HG03139 (cell line): ENCODE results near the gene OR4D11.
"Not testable (repeated sequence)": the region's sequence is repeated elsewhere in the genome, so short reads cannot be mapped to it uniquely, and the experiment has no call there.

Source experiments
- ATAC-seq: cut with Tn5 transposase; IDR thresholded peaks from one replicate; pipeline ENCODE4 v1.9.1; 2021; ENCODE audit not compliant: unreplicated experiment

OR4D11 gene

DNA sequence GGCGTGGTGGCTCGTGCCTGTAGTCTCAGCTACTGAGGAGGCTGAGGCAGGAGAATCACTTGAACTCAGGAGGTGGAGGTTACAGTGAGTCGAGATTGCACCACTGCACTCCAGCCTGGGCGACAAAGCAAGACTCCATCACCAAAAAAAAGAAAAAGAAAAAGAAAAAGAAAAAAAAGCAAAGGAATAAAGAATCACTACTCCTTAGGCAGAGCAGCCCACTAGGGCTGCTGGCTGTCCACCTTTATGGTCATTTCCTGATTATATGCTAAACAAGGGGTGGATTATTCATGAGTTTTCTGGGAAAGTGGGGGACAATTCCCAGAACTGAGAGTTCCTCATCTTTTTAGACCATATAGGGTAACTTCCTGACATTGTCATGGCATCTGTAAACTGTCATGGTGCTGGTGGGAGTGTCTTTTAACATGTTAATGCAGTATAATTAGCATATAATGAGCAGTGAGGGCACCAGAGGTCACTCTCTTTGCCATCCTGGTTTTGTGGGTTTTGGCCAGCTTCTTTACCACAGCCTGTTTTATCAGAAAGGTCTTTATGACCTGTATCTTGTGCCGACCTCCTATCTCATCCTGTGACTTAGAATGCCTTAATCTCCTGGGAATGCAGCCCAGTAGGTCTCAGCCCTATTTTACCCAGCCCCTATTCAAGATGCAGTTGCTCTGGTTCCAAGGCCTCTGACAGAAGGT lies 44.4 kb downstream of the OR4D11 start:
- not testable (repeated sequence) for ATAC-seq

DNA sequence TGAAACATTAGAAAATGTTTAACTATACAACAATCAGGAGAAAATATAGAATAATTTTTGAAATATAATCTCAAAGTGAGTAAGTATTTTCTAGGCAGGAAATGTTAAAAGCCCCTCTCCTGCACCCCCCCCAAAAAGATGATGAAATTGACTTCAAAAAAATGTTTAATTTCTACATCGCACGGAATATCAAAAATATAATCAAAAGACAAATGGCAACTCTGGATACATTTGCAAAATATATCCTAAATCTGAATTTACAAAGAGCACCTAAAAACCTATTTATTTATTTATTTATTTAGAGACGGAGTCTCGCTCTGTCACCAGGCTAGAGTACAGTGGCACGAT lies 44.9 kb downstream of the OR4D11 start:
- no peak for ATAC-seq

GRCh38 chr11:59550368-59550841 lies 47.0 kb downstream of the OR4D11 start:
- ATAC-seq, result peak; percentile 89

- peak; percentile 29 for ATAC-seq
Measured at GRCh38 chr11:59550842-59551658, 47.7 kb downstream of the OR4D11 start.

DNA sequence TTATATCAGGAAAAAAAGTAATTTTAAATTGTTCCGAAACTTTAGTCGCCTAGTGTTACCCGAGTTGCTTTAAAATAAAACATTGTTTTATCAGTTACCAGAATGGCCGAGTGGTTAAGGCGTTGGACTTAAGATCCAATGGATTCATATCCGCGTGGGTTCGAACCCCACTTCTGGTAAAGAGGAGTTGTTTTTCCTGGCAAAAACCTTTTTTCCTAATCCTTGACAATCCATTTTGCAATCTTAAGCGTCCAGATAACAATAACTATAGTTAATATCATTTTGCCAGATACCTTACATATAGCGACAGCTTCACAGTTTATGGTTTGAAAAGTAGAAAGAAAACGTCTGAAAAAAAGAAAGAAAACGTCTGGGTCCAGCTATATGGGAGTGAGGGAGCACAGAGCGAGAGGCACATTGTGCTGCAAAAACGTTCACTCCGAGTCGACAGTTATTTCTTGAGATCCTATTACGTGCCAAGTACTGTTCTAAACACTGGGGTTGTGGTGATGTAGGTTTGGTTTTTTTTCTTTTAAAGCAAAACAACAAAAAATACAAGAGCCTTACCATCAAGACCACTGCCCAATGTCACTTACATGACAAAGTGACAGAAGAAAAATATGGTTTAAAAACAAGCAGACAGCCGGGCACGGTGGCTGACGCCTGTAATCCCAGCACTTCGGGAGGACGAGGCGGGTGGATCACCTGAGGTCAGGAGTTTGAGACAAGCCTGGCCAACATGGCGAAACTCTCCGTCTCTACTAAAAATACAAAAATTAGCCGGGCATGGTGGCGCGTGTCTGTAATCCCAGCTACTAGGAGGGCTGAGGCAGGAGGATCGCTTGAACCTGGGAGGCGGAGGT lies 48.5 kb downstream of the OR4D11 start:
- ATAC-seq, result no peak

- ATAC-seq, result no peak
Measured at GRCh38 chr11:59552844-59553243, 49.5 kb downstream of the OR4D11 start.

GRCh38 chr11:59553323-59553722 lies 49.9 kb downstream of the OR4D11 start:
- ATAC-seq, result no peak
